Measurements from ENCODE around the gene DNAH3. TPM values are rescaled to one million over a fixed set of nuclear protein-coding genes. Genes with fewer than 3 reads are reported as not detected.

The DNAH3 gene
- total RNA-seq, 1 donor from 2014 or later: not detected

- H3K4me1 Mint-ChIP-seq (ENCODE audit: low read depth, unreplicated experiment): no peaks in the 10 kb centered on the region
- DNase-seq: no peak
- H3K36me3 Mint-ChIP-seq (ENCODE audit: unreplicated experiment): peaks cover 4% of the 10 kb centered on the region
- TF ChIP-seq CTCF (IDR thresholded peaks at IDR 0.05; ENCODE audit: partially characterized antibody, unreplicated experiment): no peak
- H3K27me3 Mint-ChIP-seq (ENCODE audit: unreplicated experiment): peaks cover 2% of the 10 kb centered on the region
- H3K27ac Mint-ChIP-seq (ENCODE audit: unreplicated experiment): no peak overlapping the region
- H3K4me3 Mint-ChIP-seq (ENCODE audit: unreplicated experiment): no peak overlapping the region
- H3K9me3 Mint-ChIP-seq (ENCODE audit: unreplicated experiment): no peaks in the 10 kb centered on the region
Measured at GRCh38 chr16:21194771-21195301, 44.2 kb upstream of the DNAH3 start.

- no peaks in the 10 kb centered on the region for H3K9me3 Mint-ChIP-seq (ENCODE audit: unreplicated experiment)
- peaks cover 4% of the 10 kb centered on the region for H3K36me3 Mint-ChIP-seq (ENCODE audit: unreplicated experiment)
- no peak overlapping the region for H3K27ac Mint-ChIP-seq (ENCODE audit: unreplicated experiment)
- no peak for DNase-seq
- no peak for TF ChIP-seq CTCF (IDR thresholded peaks at IDR 0.05; ENCODE audit: partially characterized antibody, unreplicated experiment)
- H3K27me3 Mint-ChIP-seq (ENCODE audit: unreplicated experiment): peaks cover 2% of the 10 kb centered on the region
- no peak overlapping the region for H3K4me3 Mint-ChIP-seq (ENCODE audit: unreplicated experiment)
- H3K4me1 Mint-ChIP-seq (ENCODE audit: low read depth, unreplicated experiment): no peaks in the 10 kb centered on the region
Measured at GRCh38 chr16:21192991-21193390, 42.3 kb upstream of the DNAH3 start.

- no peaks in the 10 kb centered on the region for H3K4me1 Mint-ChIP-seq (ENCODE audit: low read depth, unreplicated experiment)
- no peaks in the 10 kb centered on the region for H3K9me3 Mint-ChIP-seq (ENCODE audit: unreplicated experiment)
- peaks cover 2% of the 10 kb centered on the region for H3K27me3 Mint-ChIP-seq (ENCODE audit: unreplicated experiment)
- DNase-seq: no peak
- no peak for TF ChIP-seq CTCF (IDR thresholded peaks at IDR 0.05; ENCODE audit: partially characterized antibody, unreplicated experiment)
- H3K4me3 Mint-ChIP-seq (ENCODE audit: unreplicated experiment): no peak overlapping the region
- peaks cover 4% of the 10 kb centered on the region for H3K36me3 Mint-ChIP-seq (ENCODE audit: unreplicated experiment)
- no peak overlapping the region for H3K27ac Mint-ChIP-seq (ENCODE audit: unreplicated experiment)
Measured at GRCh38 chr16:21190599-21190998, 40.0 kb upstream of the DNAH3 start.

GRCh38 chr16:21190013-21190412 lies 39.4 kb upstream of the DNAH3 start:
- H3K27me3 Mint-ChIP-seq (ENCODE audit: unreplicated experiment): peaks cover 2% of the 10 kb centered on the region
- TF ChIP-seq CTCF (IDR thresholded peaks at IDR 0.05; ENCODE audit: partially characterized antibody, unreplicated experiment): no peak
- no peaks in the 10 kb centered on the region for H3K4me1 Mint-ChIP-seq (ENCODE audit: low read depth, unreplicated experiment)
- H3K36me3 Mint-ChIP-seq (ENCODE audit: unreplicated experiment): peaks cover 4% of the 10 kb centered on the region
- DNase-seq: no peak
- H3K9me3 Mint-ChIP-seq (ENCODE audit: unreplicated experiment): no peaks in the 10 kb centered on the region
- H3K27ac Mint-ChIP-seq (ENCODE audit: unreplicated experiment): no peak overlapping the region
- no peak overlapping the region for H3K4me3 Mint-ChIP-seq (ENCODE audit: unreplicated experiment)

GRCh38 chr16:21189311-21189710 lies 38.7 kb upstream of the DNAH3 start:
- TF ChIP-seq CTCF (IDR thresholded peaks at IDR 0.05; ENCODE audit: partially characterized antibody, unreplicated experiment): no peak
- Mint-ChIP-seq H3K4me1 (ENCODE audit: low read depth, unreplicated experiment) (no peaks in the 10 kb centered on the region), H3K27me3 (ENCODE audit: unreplicated experiment) (no peaks in the 10 kb centered on the region), H3K4me3 (ENCODE audit: unreplicated experiment) (no peak overlapping the region), H3K36me3 (ENCODE audit: unreplicated experiment) (peaks cover 9% of the 10 kb centered on the region), H3K9me3 (ENCODE audit: unreplicated experiment) (no peaks in the 10 kb centered on the region), H3K27ac (ENCODE audit: unreplicated experiment) (no peak overlapping the region)
- DNase-seq: no peak

All from glutamatergic neuron (in vitro differentiated cells).